ENCODE data around the gene AHDC1. TPM values are rescaled to one million over a fixed set of nuclear protein-coding genes. Genes with fewer than 3 reads are reported as not detected.
A peak's percentile ranks its signal among the peaks of the same experiment; 100 is the strongest.

The AHDC1 gene
- total and polyA plus RNA-seq, 9 of the 15 experiments (the other 6 are each of a cell fraction or from before 2014, with no cell fraction given): 0.21 to 36.4 (median 4.7) TPM

GRCh38 chr1:27554293-27554692 is 49.7 kb downstream of the AHDC1 start:
- POLR2A ChIA-PET: interaction anchor here (0.6 to 1.2 kb wide), 4 partner anchors 11 to 151 kb away, joined by 3 to 5 read pairs (median 3); partner anchors contain the start of gene WASF2
- no peak for ATAC-seq
- TF ChIP-seq SNRNP70 (optimal IDR thresholded peaks at IDR 0.05; ENCODE audit: low read depth, low read length) (no peak), POLR3A (IDR thresholded peaks at IDR 0.05; ENCODE audit: borderline replicate concordance, extremely low read depth, insufficient read depth, insufficient read length) (no peak), CBX8 (IDR thresholded peaks at IDR 0.05; ENCODE audit: borderline replicate concordance, extremely low read depth, low read depth, low read length, poor library complexity, severe bottlenecking) (no peak), IFI16 (CRISPR knock-in tag; IDR thresholded peaks at IDR 0.05) (no peak), NR2C2 (CRISPR knock-in tag; IDR thresholded peaks at IDR 0.05) (no peak), NR2C2 (tag; IDR thresholded peaks at IDR 0.05) (no peak), ZHX1 (conservative IDR thresholded peaks at IDR 0.05; ENCODE audit: low read length) (no peak), RFX1 (IDR thresholded peaks at IDR 0.05) (no peak), MCM5 (IDR thresholded peaks at IDR 0.05; ENCODE audit: low read depth) (no peak), RCOR1 (IDR thresholded peaks at IDR 0.05; ENCODE audit: borderline replicate concordance in 1 of 2, low read depth in 2 of 2, low read length in 2 of 2) (no peak), ADNP (tag; IDR thresholded peaks at IDR 0.05) (no peak), HINFP (tag; conservative IDR thresholded peaks at IDR 0.05; ENCODE audit: low read depth) (no peak), ILF3 (IDR thresholded peaks at IDR 0.05; ENCODE audit: borderline replicate concordance) (no peak), FOXJ2 (tag; IDR thresholded peaks at IDR 0.05) (no peak), NONO (IDR thresholded peaks at IDR 0.05; ENCODE audit: low read depth in 2 of 2, low read length in 1 of 2) (no peak)
- TF ChIP-seq, protein P1, sequence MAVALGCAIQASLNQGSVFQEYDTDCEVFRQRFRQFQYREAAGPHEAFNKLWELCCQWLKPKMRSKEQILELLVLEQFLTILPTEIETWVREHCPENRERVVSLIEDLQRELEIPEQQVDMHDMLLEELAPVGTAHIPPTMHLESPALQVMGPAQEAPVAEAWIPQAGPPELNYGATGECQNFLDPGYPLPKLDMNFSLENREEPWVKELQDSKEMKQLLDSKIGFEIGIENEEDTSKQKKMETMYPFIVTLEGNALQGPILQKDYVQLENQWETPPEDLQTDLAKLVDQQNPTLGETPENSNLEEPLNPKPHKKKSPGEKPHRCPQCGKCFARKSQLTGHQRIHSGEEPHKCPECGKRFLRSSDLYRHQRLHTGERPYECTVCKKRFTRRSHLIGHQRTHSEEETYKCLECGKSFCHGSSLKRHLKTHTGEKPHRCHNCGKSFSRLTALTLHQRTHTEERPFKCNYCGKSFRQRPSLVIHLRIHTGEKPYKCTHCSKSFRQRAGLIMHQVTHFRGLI (CRISPR knock-in tag; IDR thresholded peaks at IDR 0.05): no peak

More at GRCh38 chr1:27554293-27554692, 49.7 kb downstream of the AHDC1 start:
- Histone ChIP-seq H4K20me1 (replicated peaks; ENCODE audit: control insufficient read depth, insufficient read depth, low read length) (0 out of 2 replicates have a peak, but pooled peaks cover 3% of the 10 kb centered on the region), H3K4me1 (replicated peaks in 1 of 2; ENCODE audit: control insufficient read depth in 2 of 2, insufficient read depth in 2 of 2, low read length in 2 of 2) (peaks cover 41 to 46% of the 10 kb centered on the region in 2 experiments), H3K4me3 (no peak overlapping the region), H3K36me3 (ENCODE audit: control insufficient read depth, insufficient read depth, low read length) (peaks cover 78% of the 10 kb centered on the region), H3K27ac (ENCODE audit: extremely low read depth, low read depth, low read length) (peak overlapping the region; percentile 27; the same call in 2 of the 3 replicates), H3K27me3 (ENCODE audit: control insufficient read depth in 2 of 2, insufficient read depth in 2 of 2, low read length in 2 of 2) (no peaks in the 10 kb centered on the region), H3K79me2 (ENCODE audit: control insufficient read depth, insufficient read depth, low read length) (peaks cover 16% of the 10 kb centered on the region), H2AFZ (ENCODE audit: low read depth, low read length) (no peak overlapping the region), H3K9me1 (ENCODE audit: control insufficient read depth, insufficient read depth, low read length) (no peaks in the 10 kb centered on the region), H3K4me2 (ENCODE audit: insufficient read depth, low read length) (no peak overlapping the region), H3K9me3 (replicated peaks; ENCODE audit: control insufficient read depth, insufficient read depth, low read depth, low read length) (no peaks in the 10 kb centered on the region; the same call in 1 of the 2 replicates), H3K9ac (ENCODE audit: insufficient read depth in 1 of 2, low read depth in 2 of 2, low read length in 2 of 2) (peak overlapping the region; percentile 3 to 61; a peak in 2 of 4 replicates)
- WGBS (ENCODE audit: insufficient coverage, low coverage, missing lambda C conversion rate): 81% methylated on average over 4 of the region's 4 CpGs
- peak; percentile 35 for FAIRE-seq
- in situ Hi-C loops (cut with MboI) (loop anchor here (10.0 kb wide), 1 partner anchor 51 kb away; the partner anchor contains the start of gene AHDC1), intact Hi-C loops (cut with micrococcal nuclease) (no loop called here)
- BruUV-seq (replicated peaks): no TSS peak
- CTCF ChIA-PET (ENCODE audit: low intra/inter-chr PET ratio): no interaction called here
- DNase-seq (ENCODE audit: extremely low read depth in 1 of 4, low spot score in 3 of 4): no peak

Measured in K562 (cell line).